ENCODE data around the gene ATG7.

Gene ATG7

GRCh38 chr3:11317300-11317699, 45.1 kb downstream of the ATG7 start:
- TF ChIP-seq CTCF (IDR thresholded peaks at IDR 0.05; ENCODE audit: low read length) (no peak), EZH2phosphoT487 (IDR thresholded peaks at IDR 0.05; ENCODE audit: low read length) (no peak), EZH2 (optimal IDR thresholded peaks at IDR 0.05; ENCODE audit: low read depth, low read length) (no peak)
- H3K4me3 ChIP-seq (ENCODE audit: low read length), result no peak overlapping the region
- H3K27ac ChIP-seq (ENCODE audit: low read length), result no peak overlapping the region
- H3K9ac ChIP-seq (ENCODE audit: low read length), result no peak overlapping the region
- no peaks in the 10 kb centered on the region for H3K79me2 ChIP-seq (ENCODE audit: low read length)
- no peaks in the 10 kb centered on the region for H3K9me3 ChIP-seq (replicated peaks; ENCODE audit: insufficient read depth, low read length)
- no peaks in the 10 kb centered on the region for H3K27me3 ChIP-seq (replicated peaks; ENCODE audit: insufficient read depth, low read length)
- no peak overlapping the region for H3K4me2 ChIP-seq (ENCODE audit: low read depth, low read length)
- H3K9me2 ChIP-seq (replicated peaks; ENCODE audit: insufficient read depth, low read length), result no peaks in the 10 kb centered on the region
- H3K4me1 ChIP-seq (ENCODE audit: low read length), result no peaks in the 10 kb centered on the region
- DNase-seq, result no peak
- no peaks in the 10 kb centered on the region for H3F3A ChIP-seq (ENCODE audit: insufficient read depth, low read length)
- no peak overlapping the region for H2AFZ ChIP-seq (ENCODE audit: low read length)
- H4K20me1 ChIP-seq (ENCODE audit: insufficient read depth, low read length), result no peaks in the 10 kb centered on the region
- H3K36me3 ChIP-seq (replicated peaks; ENCODE audit: insufficient read depth, low read length), result no peaks in the 10 kb centered on the region

DNA sequence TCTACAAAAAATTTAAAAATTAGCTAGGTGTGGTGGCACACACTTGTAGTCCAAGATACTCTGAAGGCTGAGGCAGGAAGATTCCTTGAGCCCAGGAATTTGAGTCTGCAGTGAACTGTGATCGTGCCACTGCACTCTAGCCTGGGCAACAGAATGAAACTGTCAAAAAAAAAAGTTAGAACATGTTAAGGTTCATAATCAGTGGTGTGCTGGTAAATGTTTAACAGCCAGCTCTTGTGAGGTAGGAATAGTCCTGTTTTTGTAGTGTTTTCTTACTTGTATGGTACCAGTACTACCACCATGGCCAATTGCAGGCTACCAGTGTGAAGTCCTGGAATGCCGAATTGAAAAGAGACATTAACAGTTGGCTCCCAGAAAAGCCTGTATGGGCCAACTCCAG, 50.7 kb downstream of the ATG7 start:
- Histone ChIP-seq H3F3A (ENCODE audit: insufficient read depth, low read length) (no peaks in the 10 kb centered on the region), H3K9ac (ENCODE audit: low read length) (no peak overlapping the region), H3K9me3 (replicated peaks; ENCODE audit: insufficient read depth, low read length) (no peaks in the 10 kb centered on the region), H3K27me3 (replicated peaks; ENCODE audit: insufficient read depth, low read length) (no peaks in the 10 kb centered on the region), H4K20me1 (ENCODE audit: insufficient read depth, low read length) (no peaks in the 10 kb centered on the region), H3K4me1 (ENCODE audit: low read length) (no peaks in the 10 kb centered on the region), H2AFZ (ENCODE audit: low read length) (no peak overlapping the region), H3K36me3 (replicated peaks; ENCODE audit: insufficient read depth, low read length) (no peaks in the 10 kb centered on the region), H3K4me3 (ENCODE audit: low read length) (no peak overlapping the region), H3K4me2 (ENCODE audit: low read depth, low read length) (no peak overlapping the region), H3K27ac (ENCODE audit: low read length) (no peak overlapping the region), H3K79me2 (ENCODE audit: low read length) (no peaks in the 10 kb centered on the region), H3K9me2 (replicated peaks; ENCODE audit: insufficient read depth, low read length) (no peaks in the 10 kb centered on the region)
- TF ChIP-seq EZH2phosphoT487 (IDR thresholded peaks at IDR 0.05; ENCODE audit: low read length) (no peak), CTCF (IDR thresholded peaks at IDR 0.05; ENCODE audit: low read length) (no peak), EZH2 (optimal IDR thresholded peaks at IDR 0.05; ENCODE audit: low read depth, low read length) (no peak)
- no peak for DNase-seq

DNA sequence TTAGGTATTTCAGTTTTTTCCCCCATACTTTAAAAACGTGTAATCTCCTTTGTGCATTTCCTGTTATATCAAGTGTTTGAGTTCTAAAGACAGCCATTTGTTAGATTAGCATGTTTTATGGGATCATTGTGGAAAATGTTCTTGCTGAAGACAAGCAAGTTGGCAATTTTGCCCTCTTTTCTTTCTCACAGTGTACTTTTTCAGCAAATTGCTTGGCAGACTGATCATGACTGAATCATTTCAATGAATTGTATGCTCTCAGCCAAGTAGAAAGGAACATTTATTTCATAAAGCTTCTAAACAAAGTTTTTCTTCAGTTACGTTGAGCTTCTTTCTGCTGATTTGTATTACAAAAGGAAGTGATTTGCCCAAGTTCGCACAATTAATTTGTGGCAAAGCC, 51.6 kb downstream of the ATG7 start:
- DNase-seq, result no peak
- Histone ChIP-seq H3K79me2 (ENCODE audit: low read length) (no peaks in the 10 kb centered on the region), H3K36me3 (replicated peaks; ENCODE audit: insufficient read depth, low read length) (no peaks in the 10 kb centered on the region), H4K20me1 (ENCODE audit: insufficient read depth, low read length) (no peaks in the 10 kb centered on the region), H3K27me3 (replicated peaks; ENCODE audit: insufficient read depth, low read length) (no peaks in the 10 kb centered on the region), H3K27ac (ENCODE audit: low read length) (no peak overlapping the region), H3K9ac (ENCODE audit: low read length) (no peak overlapping the region), H3F3A (ENCODE audit: insufficient read depth, low read length) (no peaks in the 10 kb centered on the region), H2AFZ (ENCODE audit: low read length) (no peak overlapping the region), H3K9me3 (replicated peaks; ENCODE audit: insufficient read depth, low read length) (no peaks in the 10 kb centered on the region), H3K9me2 (replicated peaks; ENCODE audit: insufficient read depth, low read length) (no peaks in the 10 kb centered on the region), H3K4me1 (ENCODE audit: low read length) (no peaks in the 10 kb centered on the region), H3K4me3 (ENCODE audit: low read length) (no peak overlapping the region), H3K4me2 (ENCODE audit: low read depth, low read length) (no peak overlapping the region)
- no peak for TF ChIP-seq EZH2phosphoT487 (IDR thresholded peaks at IDR 0.05; ENCODE audit: low read length)
- no peak for TF ChIP-seq EZH2 (optimal IDR thresholded peaks at IDR 0.05; ENCODE audit: low read depth, low read length)
- no peak for TF ChIP-seq CTCF (IDR thresholded peaks at IDR 0.05; ENCODE audit: low read length)

All from MM.1S (cell line).